Motor neuron (in vitro differentiated cells): ENCODE measurements around the gene EFNA4. TPM values are rescaled to one million over a fixed set of nuclear protein-coding genes. Genes with fewer than 3 reads are reported as not detected.

Source experiments
- ATAC-seq, 8 experiments: fragments of 200-7000 bp; cut with Tn5 transposase; replicated peaks in 6 of 8; 2 replicates each; pipeline ENCODE4 v1.8.0; 2021; ENCODE audit warnings: mild to moderate bottlenecking in 8 of 8, moderate library complexity in 8 of 8
- H3K27ac ChIP-seq, 2 donors: fragments of 250-450 bp; sonication (Bioruptor Pico); 2 replicates each; pipeline ENCODE4 v1.9.0; 2021; ENCODE audit warnings: antibody characterized with exemption in 2 of 2, mild to moderate bottlenecking in 2 of 2, moderate library complexity in 1 of 2
- H3K4me1 ChIP-seq, 2 donors: fragments of 250-450 bp; sonication (Bioruptor Pico); replicated peaks in 1 of 2; 2 replicates each; pipeline ENCODE4 v1.6.1; 2021; ENCODE audit warnings: antibody characterized with exemption in 2 of 2, mild to moderate bottlenecking in 2 of 2, moderate library complexity in 1 of 2
- H3K4me3 ChIP-seq, 5 donors: fragments of 250-450 bp; sonication (Bioruptor Pico); 2 replicates each; pipeline ENCODE4 v1.9.0; 2021; ENCODE audit warnings: antibody characterized with exemption in 5 of 5, mild to moderate bottlenecking in 5 of 5, moderate library complexity in 4 of 5
- WGBS, 10 experiments: fragments of 450-650 bp; shearing (Covaris generic); methylation state at CpG; one replicate each; pipeline ENCODE4 v1.0.0; 2022; 5-methylcytosine and 5-hydroxymethylcytosine counted together
- in situ Hi-C, 9 experiments: fragments of 400-800 bp; cut with MboI; loops; one replicate each; pipeline ENCODE4 v1.15.0; 2021; ENCODE audit warnings: low sequenced_read_pairs in 9 of 9, low pct_unique_long_range_greater_than_20kb in 2 of 9; ENCODE audit not compliant: unreplicated experiment in 9 of 9
- total RNA-seq, 8 experiments: library from RNA; unstranded; fragments of 300-600 nt; gene quantifications; 2 replicates each; pipeline versions ENCODE4 v1.2.3 to v1.2.4, GENCODE V29; 2022

The EFNA4 gene
- total RNA-seq, 8 experiments from 2014 or later, result 5.4 to 10.9 (median 7.7) TPM

- peak in 7 of 8 experiments; percentile 7 to 64 (median 58) for ATAC-seq
- in situ Hi-C loops, result loop anchor here in 5 of 9 experiments (25.0 kb wide), 3 partner anchors 101 to 576 kb away; partner anchors contain the start of genes CHRNB2 (in 3 of the 5), UBE2Q1 (in 3 of the 5), CKS1B (in 2 of the 5) and PBXIP1 (in 2 of the 5)
- peak overlapping the region; percentile 16 to 72 (median 54) for H3K4me3 ChIP-seq
- H3K27ac ChIP-seq, result no peak overlapping the region
- peaks cover 15 to 21% of the 10 kb centered on the region in 2 donors for H3K4me1 ChIP-seq
- 0 to 30% (median 2%) methylated on average over 1 to 10 of the region's 46 CpGs; no CpG with 5 or more reads in 2 of the 10 experiments for WGBS, 10 experiments
Observed at GRCh38 chr1:155062702-155063411, 683 bp upstream of the EFNA4 start.

GRCh38 chr1:155064111-155064831 is 731 bp downstream of the EFNA4 start:
- in situ Hi-C loops, result loop anchor here in 5 of 9 experiments (25.0 kb wide), 3 partner anchors 102 to 577 kb away; partner anchors contain the start of genes CHRNB2 (in 3 of the 5), UBE2Q1 (in 3 of the 5), CKS1B (in 2 of the 5) and PBXIP1 (in 2 of the 5)
- Histone ChIP-seq H3K27ac (peak overlapping the region; percentile 53 to 71), H3K4me3 (peak overlapping the region; percentile 38 to 72 (median 54)), H3K4me1 (peaks cover 15 to 25% of the 10 kb centered on the region in 2 donors)
- 14 to 100% (median 45%) methylated on average over 1 to 7 of the region's 14 CpGs; no CpG with 5 or more reads in 2 of the 10 experiments for WGBS, 10 experiments
- ATAC-seq, result peak; percentile 15 to 64 (median 26)

- ATAC-seq, result no peak
- WGBS, 10 experiments, result 0 to 90% (median 58%) methylated on average over 1 to 5 of the region's 5 CpGs; no CpG with 5 or more reads in 4 of the 10 experiments
- Histone ChIP-seq H3K4me1 (peaks cover 21 to 31% of the 10 kb centered on the region in 2 donors), H3K27ac (no peak overlapping the region), H3K4me3 (no peak overlapping the region)
- in situ Hi-C loops, result loop anchor here in 5 of 9 experiments (25.0 kb wide), 3 partner anchors 103 to 578 kb away; partner anchors contain the start of genes CHRNB2 (in 3 of the 5), UBE2Q1 (in 3 of the 5), CKS1B (in 2 of the 5) and PBXIP1 (in 2 of the 5)
Observed at GRCh38 chr1:155064832-155065429, 1.4 kb downstream of the EFNA4 start.

GRCh38 chr1:155066777-155067176 is 3.2 kb downstream of the EFNA4 start:
- ATAC-seq, result no peak
- WGBS, 10 experiments, result 98 to 100% (median 100%) methylated on average over 1 to 4 of the region's 8 CpGs; no CpG with 5 or more reads in 6 of the 10 experiments
- no peak overlapping the region for H3K4me3 ChIP-seq
- H3K4me1 ChIP-seq, result peaks cover 30 to 43% of the 10 kb centered on the region in 2 donors
- no peak overlapping the region for H3K27ac ChIP-seq
- in situ Hi-C loops, result loop anchor here in 5 of 9 experiments (25.0 kb wide), 3 partner anchors 104 to 579 kb away; partner anchors contain the start of genes CHRNB2 (in 3 of the 5), UBE2Q1 (in 3 of the 5), CKS1B (in 2 of the 5) and PBXIP1 (in 2 of the 5)

GRCh38 chr1:155068599-155068998 is 5.1 kb downstream of the EFNA4 start:
- Histone ChIP-seq H3K4me3 (no peak overlapping the region), H3K27ac (peak overlapping the region in 1 of 2 donors; percentile 9), H3K4me1 (peaks cover 40 to 46% of the 10 kb centered on the region in 2 donors)
- in situ Hi-C loops, result loop anchor here in 5 of 9 experiments (25.0 kb wide), 3 partner anchors 106 to 581 kb away; partner anchors contain the start of genes CHRNB2 (in 3 of the 5), UBE2Q1 (in 3 of the 5), CKS1B (in 2 of the 5) and PBXIP1 (in 2 of the 5)
- WGBS, 10 experiments, result 83 to 100% (median 90%) methylated on average over 1 to 3 of the region's 3 CpGs; no CpG with 5 or more reads in 5 of the 10 experiments
- ATAC-seq, result no peak

- in situ Hi-C loops, result loop anchor here in 5 of 9 experiments (25.0 kb wide), 3 partner anchors 107 to 582 kb away; partner anchors contain the start of genes CHRNB2 (in 3 of the 5), UBE2Q1 (in 3 of the 5), CKS1B (in 2 of the 5) and PBXIP1 (in 2 of the 5)
- Histone ChIP-seq H3K4me1 (peaks cover 44 to 48% of the 10 kb centered on the region in 2 donors), H3K4me3 (no peak overlapping the region), H3K27ac (peak overlapping the region; percentile 12 to 40)
- ATAC-seq, result peak in 3 of 8 experiments; percentile 23 to 40 (median 25)
- WGBS, 10 experiments, result 40 to 100% (median 58%) methylated on average over 1 to 7 of the region's 7 CpGs; no CpG with 5 or more reads in 4 of the 10 experiments
Observed at GRCh38 chr1:155069551-155070157, 6.1 kb downstream of the EFNA4 start.

- H3K4me3 ChIP-seq, result peak overlapping the region in 4 of 5 donors; percentile 13 to 35 (median 26)
- H3K27ac ChIP-seq, result peak overlapping the region; percentile 40 to 52
- H3K4me1 ChIP-seq, result peaks cover 49 to 51% of the 10 kb centered on the region in 2 donors
- in situ Hi-C loops, result loop anchor here in 5 of 9 experiments (25.0 kb wide), 3 partner anchors 108 to 583 kb away; partner anchors contain the start of genes CHRNB2 (in 3 of the 5), UBE2Q1 (in 3 of the 5), CKS1B (in 2 of the 5) and PBXIP1 (in 2 of the 5)
- ATAC-seq, result peak in 4 of 8 experiments; percentile 0 to 26 (median 8)
- 20% methylated on average over 1 of the region's 28 CpGs; no CpG with 5 or more reads in 9 of the 10 experiments for WGBS, 10 experiments
Observed at GRCh38 chr1:155070158-155070621, 6.7 kb downstream of the EFNA4 start.

- H3K27ac ChIP-seq, result peak overlapping the region; percentile 14 to 52
- 0 to 20% (median 14%) methylated on average over 1 to 21 of the region's 61 CpGs; no CpG with 5 or more reads in 3 of the 10 experiments for WGBS, 10 experiments
- peak; percentile 75 to 95 (median 84) for ATAC-seq
- peaks cover 56 to 58% of the 10 kb centered on the region in 2 donors for H3K4me1 ChIP-seq
- in situ Hi-C loops, result loop anchor here in 5 of 9 experiments (25.0 kb wide), 3 partner anchors 109 to 584 kb away; partner anchors contain the start of genes CHRNB2 (in 3 of the 5), UBE2Q1 (in 3 of the 5), CKS1B (in 2 of the 5) and PBXIP1 (in 2 of the 5)
- H3K4me3 ChIP-seq, result peak overlapping the region; percentile 13 to 35 (median 24)
Observed at GRCh38 chr1:155070721-155071569, 7.4 kb downstream of the EFNA4 start.

- in situ Hi-C loops, result loop anchor here in 5 of 9 experiments (25.0 kb wide), 3 partner anchors 109 to 584 kb away; partner anchors contain the start of genes CHRNB2 (in 3 of the 5), UBE2Q1 (in 3 of the 5), CKS1B (in 2 of the 5) and PBXIP1 (in 2 of the 5)
- Histone ChIP-seq H3K4me3 (peak overlapping the region in 3 of 5 donors; percentile 13 to 35 (median 27)), H3K27ac (peak overlapping the region; percentile 14 to 52), H3K4me1 (peaks cover 62 to 66% of the 10 kb centered on the region in 2 donors)
- ATAC-seq, result peak in 5 of 8 experiments; percentile 21 to 32 (median 24)
- WGBS, 10 experiments, result 23 to 100% (median 31%) methylated on average over 3 to 14 of the region's 14 CpGs
Observed at GRCh38 chr1:155071701-155072100, 8.2 kb downstream of the EFNA4 start.
